Amygdala (tissue), 56 donors: ENCODE measurements around the gene DSTN.

Experiments used
- DNase-seq, 56 donors: peaks; one replicate each; lab custom pipeline; 2025; lab: John Stamatoyannopoulos, UW

DSTN gene

DNA sequence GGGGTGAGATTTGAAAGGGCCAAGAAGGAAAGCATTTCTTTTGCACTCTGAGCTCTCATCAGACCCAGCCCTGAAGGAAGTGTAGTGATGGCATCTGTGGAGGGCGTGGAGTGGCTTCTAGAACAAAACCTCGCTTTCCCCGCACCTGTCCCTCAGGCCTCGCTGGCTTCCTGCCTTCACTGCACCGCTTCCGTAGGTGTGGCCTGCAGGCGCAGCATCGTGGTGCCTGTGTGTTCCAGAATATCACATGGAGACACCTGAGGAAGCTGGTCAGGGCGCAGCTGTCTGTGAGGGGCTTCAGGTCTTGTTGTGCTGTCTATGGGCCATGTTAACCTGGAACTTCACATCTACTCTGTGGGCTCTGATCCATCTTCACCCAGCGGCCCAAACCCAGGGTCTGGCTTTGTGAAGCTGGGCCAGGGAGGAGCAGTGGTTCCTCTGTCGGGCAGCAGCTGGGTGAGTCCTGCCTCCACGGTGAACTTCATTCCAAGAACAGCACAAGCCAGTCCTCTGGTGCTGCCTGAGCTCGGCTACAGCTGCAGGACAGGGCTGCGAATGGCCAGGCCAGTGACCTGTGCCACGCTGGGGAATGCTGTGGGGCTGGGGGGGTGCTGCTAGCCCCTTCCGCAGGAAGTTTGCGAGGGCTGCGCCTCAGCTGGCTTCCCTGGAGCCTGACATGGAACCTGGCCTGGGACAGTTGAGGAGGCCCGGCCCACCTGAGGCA is 40.9 kb downstream of the DSTN start:
- no peak for DNase-seq

DNA sequence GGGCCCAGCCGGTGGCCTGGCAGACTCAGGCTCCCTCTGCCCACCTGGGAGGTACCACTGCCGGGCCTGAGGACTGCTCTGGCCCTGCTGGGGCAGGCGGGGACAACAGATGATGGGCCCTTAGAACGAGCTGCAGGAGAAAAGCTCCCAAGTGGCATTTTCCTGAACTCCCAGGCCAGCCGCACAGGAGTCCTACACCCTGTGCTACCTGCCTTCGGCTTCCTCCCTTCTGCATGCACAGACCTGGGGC is 41.3 kb downstream of the DSTN start:
- no peak for DNase-seq

DNA sequence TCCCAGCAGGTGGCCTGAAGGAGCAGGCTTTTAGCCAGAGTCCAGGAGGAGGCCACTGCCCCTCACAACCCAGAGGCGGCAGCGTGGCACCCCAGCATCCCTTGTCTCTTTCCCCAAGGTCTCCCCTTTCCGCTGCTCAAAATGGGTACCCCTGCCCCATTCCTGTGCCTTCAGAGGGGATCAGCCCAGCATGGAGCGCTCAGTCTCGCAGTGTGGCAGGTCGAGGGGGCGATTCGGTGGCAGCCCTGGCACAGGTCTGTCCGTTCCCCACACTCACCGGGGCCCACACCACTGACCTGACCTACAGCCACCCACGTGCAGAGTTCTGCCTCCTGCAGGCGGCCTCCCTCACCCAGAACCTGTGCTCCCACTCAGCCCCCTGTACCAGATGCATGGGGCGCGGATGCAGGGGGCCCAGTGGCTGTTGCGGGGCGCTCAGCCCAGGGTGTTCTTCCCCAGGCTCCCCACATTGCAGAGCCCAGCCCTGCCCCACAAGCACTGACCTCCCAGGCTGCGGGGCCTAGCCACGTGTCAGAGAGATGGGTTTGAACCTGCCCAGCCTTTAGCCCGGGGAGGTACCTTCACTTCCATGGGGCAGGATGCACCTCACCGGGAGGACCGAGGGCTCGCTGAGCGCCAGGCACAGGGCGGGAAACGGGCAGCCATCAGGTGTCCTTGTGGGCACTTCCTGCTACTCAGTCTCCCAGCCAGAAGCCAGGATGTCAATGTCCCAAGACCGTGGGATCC is 41.8 kb downstream of the DSTN start:
- DNase-seq: no peak

DNA sequence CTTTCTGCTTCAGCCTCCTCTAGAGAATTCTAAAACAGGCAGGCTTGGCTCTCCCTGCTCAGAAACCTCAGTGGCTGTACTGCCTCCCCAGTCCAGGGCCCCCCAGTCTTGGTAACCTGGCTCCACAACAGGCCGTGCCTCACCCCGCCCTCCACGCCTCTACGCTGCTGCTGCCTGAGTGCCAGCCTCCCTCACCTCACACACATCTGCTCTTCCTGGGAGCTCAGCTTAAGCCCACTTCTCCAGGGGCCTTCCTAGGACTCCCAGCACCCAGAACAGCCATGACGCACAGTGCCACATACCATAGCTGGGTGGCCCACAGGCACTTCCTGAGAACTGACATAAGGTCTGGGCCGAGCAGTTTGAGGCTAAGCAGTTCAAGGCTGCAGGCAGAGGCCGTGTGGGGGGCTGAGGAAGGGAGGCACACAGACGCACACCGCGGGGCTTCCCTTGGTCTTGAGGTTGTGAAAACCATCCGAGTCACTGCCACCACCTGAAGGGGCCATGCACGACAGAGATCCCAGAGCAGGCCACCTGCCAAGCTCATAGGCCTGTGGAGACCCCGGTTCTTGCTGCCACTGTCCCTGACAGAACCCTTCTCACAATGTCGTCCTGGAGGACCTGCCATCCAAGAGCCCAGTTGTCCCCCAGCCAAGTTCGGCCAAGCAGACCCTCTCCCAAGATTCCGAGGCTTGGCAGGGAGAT is 42.6 kb downstream of the DSTN start:
- no peak for DNase-seq

DNA sequence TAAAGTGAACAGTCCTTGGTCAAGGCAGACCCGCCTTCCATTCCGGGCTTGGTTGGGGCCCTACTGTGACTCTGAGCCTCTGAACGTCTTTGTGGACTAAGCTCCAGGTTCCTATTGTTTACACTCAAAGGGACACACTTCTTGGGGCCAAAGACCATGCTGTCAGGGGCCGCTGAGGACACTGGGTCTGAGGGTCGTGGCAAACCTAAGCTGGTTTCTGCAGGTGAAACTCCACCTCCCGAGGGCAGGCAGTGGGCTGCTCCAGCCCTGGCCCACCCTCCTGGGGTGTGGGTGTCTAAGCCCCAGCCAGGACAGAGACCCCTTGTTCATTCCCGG is 43.1 kb downstream of the DSTN start:
- no peak for DNase-seq

DNA sequence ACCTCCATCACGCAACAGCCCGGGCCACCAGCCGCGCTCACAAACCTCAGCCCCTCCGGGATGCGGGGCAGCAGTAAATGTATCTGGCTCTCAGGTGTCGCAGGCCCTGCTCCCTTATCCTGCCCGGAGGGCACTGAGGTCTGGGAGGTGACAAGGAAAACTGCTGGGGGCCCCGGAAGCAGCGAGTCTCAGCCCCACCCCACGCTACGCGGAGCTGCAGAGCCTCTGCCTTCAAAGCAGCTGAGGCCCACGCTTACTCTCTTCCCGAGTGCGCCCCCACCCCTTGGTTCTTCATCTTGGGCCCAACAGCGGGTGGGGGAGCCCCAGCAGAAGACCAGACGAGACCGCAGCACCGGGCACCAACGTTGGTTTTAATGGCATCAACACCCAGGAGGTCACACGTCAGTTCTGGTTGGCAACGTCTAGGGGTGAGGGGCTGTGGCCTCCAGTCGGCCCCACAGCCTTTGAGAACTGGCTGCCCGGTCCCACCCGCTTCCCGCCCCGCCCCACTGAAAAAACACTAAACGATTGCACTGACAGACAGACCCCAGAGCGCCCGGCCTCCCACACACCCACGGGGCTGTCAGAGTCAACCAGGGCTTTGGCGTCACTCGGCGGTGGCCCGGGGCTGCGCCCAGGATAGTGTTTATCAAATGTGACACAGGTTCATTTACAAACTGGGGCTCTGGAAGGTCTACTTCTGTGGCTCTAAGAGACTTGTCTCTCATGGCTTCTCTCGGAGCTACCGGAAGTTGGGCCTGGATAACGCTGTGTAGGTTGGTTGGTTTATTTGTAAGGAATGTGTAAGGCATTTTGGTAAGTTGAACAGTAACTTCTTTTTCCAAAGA is 43.7 kb downstream of the DSTN start:
- DNase-seq: no peak

DNA sequence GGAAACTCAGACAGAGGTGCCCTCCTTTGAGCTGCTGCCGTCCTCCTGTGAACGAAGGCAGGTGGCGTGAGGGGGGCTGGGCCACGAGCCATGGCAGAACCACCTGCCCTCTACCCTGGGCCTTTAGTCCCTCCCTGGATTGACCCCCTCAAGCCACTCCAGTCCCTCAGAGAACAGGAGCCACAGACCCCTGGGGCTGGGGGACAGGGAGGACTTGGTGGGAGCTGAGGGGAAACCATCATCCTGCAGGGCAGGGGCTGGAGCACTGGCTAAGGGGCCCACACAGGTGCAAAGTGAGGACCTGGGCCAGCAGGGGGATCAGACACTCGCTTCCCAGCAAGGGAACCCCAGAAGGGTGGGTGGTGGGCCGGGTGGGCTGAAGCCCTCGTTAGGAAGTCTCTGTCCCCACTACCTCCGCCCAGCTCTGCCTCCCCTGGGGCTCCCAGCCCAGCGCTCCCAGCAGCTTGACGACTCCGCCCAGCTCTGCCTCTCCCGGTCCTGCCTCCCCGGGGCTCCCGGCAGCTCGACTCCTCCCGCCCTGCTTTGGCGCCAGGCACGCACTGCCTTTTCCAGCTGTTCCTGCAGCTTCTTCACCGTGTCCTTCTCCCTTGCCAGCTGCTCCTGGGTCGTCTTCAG is 44.4 kb downstream of the DSTN start:
- DNase-seq: no peak

DNA sequence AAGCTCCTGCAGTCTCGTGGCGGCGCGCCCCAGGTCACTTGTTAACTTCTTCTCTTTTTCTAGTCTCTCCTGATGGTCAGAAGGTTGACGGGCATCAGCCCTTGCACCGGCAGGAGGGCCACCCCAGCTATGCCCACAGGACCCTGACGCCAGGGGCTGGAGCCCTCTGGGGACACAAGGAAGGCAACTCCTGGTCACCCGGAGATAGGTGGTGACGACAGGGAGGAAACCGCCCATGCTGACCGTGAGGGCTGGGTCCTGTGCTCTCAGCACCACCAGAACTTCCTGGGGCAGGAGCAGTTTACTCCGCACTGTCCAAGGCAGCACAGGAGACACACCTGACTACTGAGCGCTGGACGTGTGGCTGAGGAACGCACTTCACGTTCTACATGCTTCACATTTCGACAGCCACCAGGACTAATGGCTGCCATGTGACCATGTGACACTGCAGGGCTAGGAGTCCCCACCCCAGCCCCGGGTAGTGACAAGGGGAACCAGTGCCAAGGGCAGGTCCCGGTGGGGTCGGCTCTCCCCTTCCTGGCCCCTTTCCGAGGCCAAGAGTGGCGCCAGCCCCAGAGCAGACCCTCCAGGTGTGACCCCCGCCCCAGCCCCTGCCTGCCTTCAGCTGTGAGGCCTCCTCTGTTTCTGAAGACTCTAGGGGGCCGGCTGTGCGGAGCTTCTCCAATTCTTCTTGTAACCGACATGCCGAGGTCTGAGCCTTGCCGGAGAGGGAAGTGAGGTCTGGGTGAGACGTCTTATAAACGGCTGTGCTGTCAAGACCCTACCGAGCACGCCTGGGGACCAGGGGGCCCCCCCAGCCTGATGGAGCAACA is 45.2 kb downstream of the DSTN start:
- no peak for DNase-seq

DNA sequence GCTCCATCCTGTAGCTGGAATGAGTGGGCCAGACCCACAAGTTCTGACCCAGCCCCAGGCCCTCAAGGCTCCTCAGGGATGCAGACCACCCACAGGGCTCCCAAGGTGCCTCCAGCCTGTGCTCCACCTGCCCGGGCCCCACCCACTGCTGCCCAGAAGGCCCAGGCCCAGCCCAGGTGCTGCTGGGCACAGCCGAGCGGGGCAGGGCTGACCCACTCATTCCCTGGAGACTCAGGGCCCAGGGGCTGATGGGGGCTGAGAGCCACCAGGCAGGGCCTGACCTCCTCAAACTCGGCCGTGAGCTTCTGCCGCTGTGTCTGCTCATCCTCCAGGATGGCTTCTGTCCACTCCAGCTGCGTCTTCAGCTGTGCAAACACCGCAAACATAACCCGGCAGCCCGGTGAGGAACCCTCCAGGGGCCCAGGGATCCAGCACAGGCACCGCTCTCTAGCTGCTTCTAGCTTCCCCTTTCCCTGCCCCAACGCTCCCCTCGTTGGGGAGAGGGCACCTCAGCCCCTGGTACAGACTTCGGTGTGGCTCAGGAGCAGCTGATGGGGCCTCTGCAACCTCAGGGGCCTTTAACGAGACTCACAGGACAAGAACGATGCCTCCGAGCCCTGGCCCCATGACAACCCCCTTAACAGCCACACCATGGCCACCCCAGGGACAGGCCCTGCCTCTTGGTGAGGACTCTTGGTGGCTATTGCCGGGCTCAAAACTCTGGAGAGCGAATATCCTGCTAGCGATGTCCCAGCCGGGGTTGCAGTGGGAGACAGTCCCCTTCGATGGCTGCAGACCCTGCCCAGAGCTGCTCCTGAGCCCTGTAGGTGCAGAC is 46.0 kb downstream of the DSTN start:
- DNase-seq: no peak

DNA sequence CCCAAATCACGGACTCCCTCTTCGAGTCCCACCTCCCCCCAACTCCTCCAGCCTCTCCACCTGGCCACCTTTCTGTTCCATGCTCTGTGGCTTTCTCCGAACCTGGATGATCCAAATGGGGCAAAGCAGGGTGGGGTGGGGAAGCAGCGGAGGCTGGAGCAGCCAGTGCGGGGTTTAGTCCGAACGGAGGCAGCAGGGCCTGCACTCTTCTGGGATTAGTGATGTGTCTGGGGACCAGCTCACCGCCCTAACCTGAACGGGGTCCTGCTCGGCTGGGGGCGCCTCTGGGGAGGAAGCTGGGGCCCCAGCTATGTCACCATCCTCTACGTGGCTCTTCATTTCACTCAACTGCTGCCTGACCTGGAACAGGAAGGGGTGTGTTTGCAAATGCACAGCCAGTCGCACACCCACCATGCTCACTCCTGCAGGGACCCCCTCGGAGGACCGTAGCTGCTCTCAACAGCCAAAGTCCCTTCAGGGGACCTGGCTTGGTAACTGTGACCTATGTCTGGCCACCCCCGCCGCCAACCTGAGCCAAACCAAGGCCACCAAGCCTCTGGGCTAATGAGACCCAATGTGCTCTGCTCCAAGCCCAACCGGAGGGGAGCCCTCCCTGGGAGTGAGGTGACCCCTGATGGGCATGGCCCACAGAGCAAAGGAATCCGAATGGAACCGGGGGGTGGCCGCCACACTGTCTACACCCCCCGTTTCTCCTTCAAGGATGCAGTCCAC is 46.8 kb downstream of the DSTN start:
- DNase-seq: no peak

DNA sequence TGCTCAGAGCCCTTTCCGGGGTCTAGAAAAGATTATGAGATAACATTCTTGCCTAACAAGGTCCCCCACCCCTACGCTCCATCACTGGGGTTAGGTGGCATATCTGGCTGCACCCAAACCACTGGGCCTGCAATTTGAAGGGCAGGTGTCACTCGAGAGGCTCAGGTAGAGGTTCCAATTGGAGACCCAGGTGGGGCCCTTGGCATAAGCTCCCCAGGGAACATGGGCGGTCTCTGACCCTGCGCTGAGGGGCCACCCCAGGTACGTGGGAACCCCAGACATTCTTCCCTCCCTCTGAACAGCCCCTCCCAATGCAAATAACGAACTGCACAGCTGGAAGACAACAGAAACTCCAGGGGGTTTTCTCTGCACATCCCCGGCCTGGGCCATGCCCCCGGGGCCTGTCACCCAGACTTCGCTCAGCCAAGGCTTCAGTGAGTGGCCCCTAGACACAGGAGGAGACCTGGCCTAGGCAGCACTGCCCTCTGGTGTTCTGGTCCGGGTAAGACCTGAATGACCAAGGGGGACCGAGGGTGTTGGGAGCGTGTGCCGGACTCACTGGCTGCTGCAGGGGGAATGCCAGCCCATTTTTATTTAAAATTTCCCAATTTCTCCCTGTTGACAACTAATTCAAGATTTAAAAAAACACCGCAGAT is 47.5 kb downstream of the DSTN start:
- DNase-seq: peak in 33 of 56 donors; percentile 13 to 74 (median 46)

DNA sequence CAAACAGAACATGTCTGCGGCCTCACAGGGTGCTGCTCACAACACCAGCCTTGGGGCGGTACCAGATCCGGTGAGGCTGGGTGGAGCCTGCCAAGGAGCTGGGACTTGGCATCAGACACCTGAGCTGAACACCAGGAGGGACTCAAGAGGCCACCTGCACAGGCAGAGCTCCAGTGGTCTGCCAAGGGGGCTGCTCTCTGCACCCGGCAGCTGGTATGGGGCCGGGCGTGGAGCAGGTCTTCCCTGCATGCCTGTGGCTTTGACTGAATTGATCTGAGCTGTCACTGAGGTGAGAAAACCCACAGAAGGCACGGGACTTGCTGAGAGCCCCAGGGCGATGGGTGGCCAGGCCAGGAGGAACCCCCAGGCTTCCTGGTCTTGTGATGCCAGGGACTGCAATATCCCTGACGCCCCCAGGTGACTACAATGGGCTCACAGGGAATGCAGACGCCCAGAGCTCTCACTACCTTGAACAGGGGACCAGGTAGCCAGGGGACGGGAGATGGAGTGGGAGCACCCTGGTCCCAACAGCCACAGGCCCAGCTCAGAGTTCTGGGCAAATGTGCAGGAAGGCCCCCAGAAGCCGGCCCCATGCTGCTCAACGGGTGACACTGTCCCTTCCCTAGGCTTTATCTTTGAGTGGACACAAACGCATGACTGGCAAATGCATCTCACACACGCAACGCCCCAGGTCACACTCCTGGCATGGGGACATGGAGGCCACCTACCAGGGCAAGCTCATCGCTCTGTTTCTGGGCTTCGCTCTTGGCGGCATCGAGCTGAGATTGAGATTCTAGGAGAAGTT is 48.2 kb downstream of the DSTN start:
- no peak for DNase-seq

DNA sequence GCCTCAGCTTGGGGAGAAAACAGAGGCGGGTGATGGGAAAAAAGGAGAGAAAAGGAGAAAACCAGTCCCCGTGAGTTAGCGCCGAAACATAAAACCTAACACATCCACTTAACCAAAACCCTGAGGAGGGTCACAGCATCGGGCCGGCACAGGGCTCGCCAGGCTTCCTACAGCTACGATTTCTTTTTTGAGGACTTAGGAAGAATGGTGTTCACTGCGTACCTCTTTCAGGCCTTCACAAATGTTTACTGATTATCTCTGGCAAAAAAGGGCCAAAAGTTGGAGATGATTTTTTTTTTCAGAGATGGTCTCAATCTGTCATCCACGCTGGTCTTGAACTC is 48.8 kb downstream of the DSTN start:
- DNase-seq: no peak

DNA sequence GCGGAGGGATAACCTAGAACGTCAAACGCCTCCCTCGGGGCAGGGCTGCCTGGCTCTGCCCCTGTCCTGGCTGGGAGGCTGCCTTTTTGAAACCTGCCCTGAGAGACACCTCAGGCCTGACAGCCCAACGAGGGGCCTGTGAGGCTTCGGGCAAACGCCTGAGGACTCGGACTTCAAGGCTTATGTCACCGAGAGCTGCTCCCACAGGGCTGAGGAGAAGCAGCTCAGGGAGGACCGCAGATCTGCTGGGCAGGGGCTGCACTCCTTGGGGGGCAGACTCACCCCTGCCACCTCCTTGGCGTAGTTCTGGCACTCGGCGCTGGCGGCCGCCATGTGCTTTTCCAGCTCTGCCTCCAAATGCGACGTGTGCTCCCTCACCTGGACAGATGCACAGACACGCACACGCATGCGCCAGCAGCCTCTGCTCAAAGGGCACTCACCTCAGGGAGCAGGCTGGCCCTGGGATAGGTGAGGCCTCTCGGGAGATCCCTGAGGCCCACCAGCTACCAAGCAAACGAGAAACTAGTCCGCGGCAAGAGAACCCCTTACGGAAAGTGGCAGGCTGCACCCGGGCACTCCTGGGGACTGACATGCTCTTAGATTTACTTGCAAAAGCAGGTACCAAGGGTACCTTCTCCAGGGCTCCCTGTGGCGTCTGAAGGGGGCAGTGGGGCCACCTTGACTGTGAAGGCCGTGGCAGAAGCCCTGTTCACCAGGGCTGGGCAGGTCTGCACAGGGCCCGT is 49.6 kb downstream of the DSTN start:
- no peak for DNase-seq

DNA sequence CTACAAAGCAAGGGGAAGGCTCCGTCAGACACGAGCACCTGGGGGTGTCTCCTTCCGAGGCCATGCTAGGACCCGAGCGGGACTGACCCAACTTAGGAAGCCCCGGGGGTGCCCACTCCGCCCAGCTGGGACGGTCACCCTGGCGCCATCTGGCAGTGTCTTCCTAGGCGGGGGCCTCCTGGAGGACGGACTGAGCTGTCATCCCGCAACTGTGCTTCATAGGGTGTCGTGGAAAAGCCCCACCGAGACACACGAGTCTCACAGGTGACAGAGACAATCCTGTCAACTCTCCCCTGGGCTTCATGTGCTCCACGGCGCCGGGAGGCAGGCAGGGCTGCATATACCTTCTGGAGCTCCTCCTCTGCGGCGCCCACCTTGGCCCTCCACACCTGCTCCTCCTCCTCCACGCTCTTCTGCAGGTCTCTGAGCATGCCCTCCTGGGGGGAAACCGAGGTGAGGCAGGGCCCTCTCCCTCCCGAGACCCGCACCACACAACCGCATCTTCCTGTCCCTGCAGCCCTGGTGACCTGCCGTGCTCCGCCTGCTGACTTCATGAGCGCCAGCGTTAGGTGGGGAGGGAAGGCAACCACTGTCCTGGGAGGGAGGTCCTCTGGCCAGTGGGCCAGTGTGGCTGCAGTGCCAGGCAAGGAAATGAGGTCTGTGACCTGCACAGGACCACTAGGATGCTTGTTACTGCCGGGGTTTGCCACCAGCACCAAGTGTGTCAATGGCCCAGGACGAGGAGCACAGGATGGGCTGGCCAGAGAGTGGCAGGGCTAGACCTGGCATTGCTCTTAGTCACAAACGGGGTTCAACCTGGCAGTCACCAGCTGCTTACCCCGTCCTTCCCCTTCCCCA is 50.7 kb downstream of the DSTN start:
- no peak for DNase-seq
